ENCODE measurements around the gene EPN1. TPM values are rescaled to one million over a fixed set of nuclear protein-coding genes. Genes with fewer than 3 reads are reported as not detected.

EPN1 gene
- total RNA-seq, 4 donors from 2014 or later, result 121 to 242 (median 185) TPM

GRCh38 chr19:55703790-55704215 lies 28.8 kb downstream of the EPN1 start:
- peak; percentile 69 for DNase-seq
- Histone ChIP-seq H3K27me3 (no peaks in the 10 kb centered on the region), H3K9me3 (no peaks in the 10 kb centered on the region), H3K27ac (no peak overlapping the region), H3K4me3 (no peak overlapping the region), H3K4me1 (peaks cover 0 to 22% (median 5%) of the 10 kb centered on the region in 4 donors), H3K36me3 (peaks cover 0 to 6% (median 0%) of the 10 kb centered on the region in 4 donors)
- 67 to 92% methylated on average over 10 to 38 of the region's 38 CpGs for WGBS, 2 donors (ENCODE audit: low coverage in 1 of 2)
- TF ChIP-seq POLR2A (IDR thresholded peaks at IDR 0.05) (no peak), CTCF (IDR thresholded peaks at IDR 0.05) (peak; percentile 74 to 84 (median 75)), POLR2AphosphoS5 (IDR thresholded peaks at IDR 0.05) (no peak)
- in situ Hi-C loops (cut with MboI; ENCODE audit: low pct_ligation_motif_present in 1 of 4, low pct_unique_long_range_greater_than_20kb in 1 of 4, low sequenced_read_pairs in 3 of 4), result no loop called here
- intact Hi-C loops (cut with DNase I; ENCODE audit: low total_unique reads), result no loop called here

- TF ChIP-seq POLR2AphosphoS5 (IDR thresholded peaks at IDR 0.05) (no peak), CTCF (IDR thresholded peaks at IDR 0.05) (peak in 3 of 5 experiments; percentile 12 to 24 (median 12))
- H3K4me3 ChIP-seq, result no peak overlapping the region
- H3K9me3 ChIP-seq, result no peaks in the 10 kb centered on the region
- peaks cover 0 to 6% (median 0%) of the 10 kb centered on the region in 4 donors for H3K36me3 ChIP-seq
- DNase-seq, result no peak
- in situ Hi-C loops (cut with MboI; ENCODE audit: low pct_ligation_motif_present in 1 of 4, low pct_unique_long_range_greater_than_20kb in 1 of 4, low sequenced_read_pairs in 3 of 4) (no loop called here), intact Hi-C loops (cut with DNase I; ENCODE audit: low total_unique reads) (no loop called here)
- H3K27me3 ChIP-seq, result no peaks in the 10 kb centered on the region
- peaks cover 0 to 22% (median 5%) of the 10 kb centered on the region in 4 donors for H3K4me1 ChIP-seq
- WGBS, 2 donors (ENCODE audit: low coverage in 1 of 2), result 94 to 97% methylated on average over 12 to 15 of the region's 15 CpGs
- H3K27ac ChIP-seq, result no peak overlapping the region
Observed at GRCh38 chr19:55704494-55705245, 29.6 kb downstream of the EPN1 start.

- 88% methylated on average over 2 to 3 of the region's 3 CpGs for WGBS, 2 donors (ENCODE audit: low coverage in 1 of 2)
- peaks cover 0 to 22% (median 5%) of the 10 kb centered on the region in 4 donors for H3K4me1 ChIP-seq
- no peak for DNase-seq
- intact Hi-C loops (cut with DNase I; ENCODE audit: low total_unique reads) (no loop called here), in situ Hi-C loops (cut with MboI; ENCODE audit: low pct_ligation_motif_present in 1 of 4, low pct_unique_long_range_greater_than_20kb in 1 of 4, low sequenced_read_pairs in 3 of 4) (no loop called here)
- no peak overlapping the region for H3K27ac ChIP-seq
- TF ChIP-seq POLR2AphosphoS5 (IDR thresholded peaks at IDR 0.05), result no peak
- no peak for TF ChIP-seq CTCF (IDR thresholded peaks at IDR 0.05)
- no peak for TF ChIP-seq POLR2A (IDR thresholded peaks at IDR 0.05)
- TF ChIP-seq EP300 (IDR thresholded peaks at IDR 0.05; ENCODE audit: low read depth), result no peak
- H3K27me3 ChIP-seq, result no peaks in the 10 kb centered on the region
- H3K4me3 ChIP-seq, result no peak overlapping the region
- H3K36me3 ChIP-seq, result peaks cover 0 to 6% (median 0%) of the 10 kb centered on the region in 4 donors
- H3K9me3 ChIP-seq, result no peaks in the 10 kb centered on the region
Observed at GRCh38 chr19:55705972-55706371, 30.9 kb downstream of the EPN1 start.

- H3K9me3 ChIP-seq, result no peaks in the 10 kb centered on the region
- H3K27me3 ChIP-seq, result peaks cover 17% of the 10 kb centered on the region
- intact Hi-C loops (cut with DNase I; ENCODE audit: low total_unique reads) (no loop called here), in situ Hi-C loops (cut with MboI; ENCODE audit: low pct_ligation_motif_present in 1 of 4, low pct_unique_long_range_greater_than_20kb in 1 of 4, low sequenced_read_pairs in 3 of 4) (no loop called here)
- TF ChIP-seq POLR2A (IDR thresholded peaks at IDR 0.05), result no peak
- TF ChIP-seq CTCF (IDR thresholded peaks at IDR 0.05), result no peak
- TF ChIP-seq POLR2AphosphoS5 (IDR thresholded peaks at IDR 0.05), result no peak
- no peak for TF ChIP-seq EP300 (IDR thresholded peaks at IDR 0.05; ENCODE audit: low read depth)
- 84% methylated on average over 18 of the region's 18 CpGs; no CpG with 5 or more reads in 1 of the 2 donors for WGBS, 2 donors (ENCODE audit: low coverage in 1 of 2)
- H3K4me3 ChIP-seq, result no peak overlapping the region
- no peaks in the 10 kb centered on the region for H3K36me3 ChIP-seq
- DNase-seq, result no peak
- no peaks in the 10 kb centered on the region for H3K4me1 ChIP-seq
- H3K27ac ChIP-seq, result no peak overlapping the region
Observed at GRCh38 chr19:55711719-55712118, 36.7 kb downstream of the EPN1 start.

Data from transverse colon (tissue), 4 donors.